Hepatocyte (in vitro differentiated cells): Measurements from ENCODE around the gene ISY1.

Experiments
- EZH2 ChIP-seq: fragments of 200-600 bp; sonication (generic); IDR thresholded peaks from 2 replicates; pipeline ENCODE4 v1.6.1; 2016; ENCODE audit warnings: antibody characterized with exemption, mild to moderate bottlenecking, borderline replicate concordance
- EZH2phosphoT487 ChIP-seq: fragments of 200-600 bp; sonication (generic); IDR thresholded peaks from one replicate; pipeline ENCODE4 v1.6.1; 2018; ENCODE audit warnings: antibody characterized with exemption, mild to moderate bottlenecking, low read depth, moderate library complexity; ENCODE audit not compliant: unreplicated experiment, severe bottlenecking
- TF ChIP-seq, protein P1 (sequence below): fragments of 200-600 bp; sonication (generic); IDR thresholded peaks from 2 replicates; pipeline ENCODE4 v1.5.1; 2016; ENCODE audit warnings: antibody characterized with exemption, mild to moderate bottlenecking; ENCODE audit not compliant: poor library complexity

DNA sequence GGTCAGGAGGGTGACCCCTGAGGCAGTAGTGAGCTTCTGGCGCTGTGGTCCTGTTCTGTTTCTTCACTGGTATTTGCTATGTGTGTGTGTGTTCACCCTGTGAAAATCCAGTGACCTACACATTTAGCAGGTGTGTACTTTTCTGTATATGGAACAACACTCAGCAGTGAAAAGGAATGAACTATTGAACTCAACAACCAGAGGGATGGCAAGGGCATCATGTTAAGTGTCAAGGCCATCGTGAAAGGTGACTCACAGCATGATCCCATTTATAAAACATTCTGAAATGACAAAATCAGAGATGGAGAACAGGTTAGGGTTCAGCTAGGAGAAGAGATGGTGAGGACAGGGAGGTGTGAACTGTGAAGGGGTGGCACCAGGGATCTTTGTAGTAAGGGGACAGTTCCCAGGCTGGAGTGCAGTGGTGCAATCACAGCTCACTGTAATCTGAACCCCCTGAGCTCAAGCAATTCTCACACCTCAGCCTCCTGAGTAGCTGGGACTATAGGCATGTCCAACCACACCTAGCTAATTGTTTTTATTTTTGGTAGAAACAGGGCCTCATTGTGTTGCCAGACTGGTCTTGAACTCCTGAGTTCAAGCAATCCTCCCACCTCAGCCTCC is 29.3 kb downstream of the ISY1 start:
- TF ChIP-seq, protein P1, sequence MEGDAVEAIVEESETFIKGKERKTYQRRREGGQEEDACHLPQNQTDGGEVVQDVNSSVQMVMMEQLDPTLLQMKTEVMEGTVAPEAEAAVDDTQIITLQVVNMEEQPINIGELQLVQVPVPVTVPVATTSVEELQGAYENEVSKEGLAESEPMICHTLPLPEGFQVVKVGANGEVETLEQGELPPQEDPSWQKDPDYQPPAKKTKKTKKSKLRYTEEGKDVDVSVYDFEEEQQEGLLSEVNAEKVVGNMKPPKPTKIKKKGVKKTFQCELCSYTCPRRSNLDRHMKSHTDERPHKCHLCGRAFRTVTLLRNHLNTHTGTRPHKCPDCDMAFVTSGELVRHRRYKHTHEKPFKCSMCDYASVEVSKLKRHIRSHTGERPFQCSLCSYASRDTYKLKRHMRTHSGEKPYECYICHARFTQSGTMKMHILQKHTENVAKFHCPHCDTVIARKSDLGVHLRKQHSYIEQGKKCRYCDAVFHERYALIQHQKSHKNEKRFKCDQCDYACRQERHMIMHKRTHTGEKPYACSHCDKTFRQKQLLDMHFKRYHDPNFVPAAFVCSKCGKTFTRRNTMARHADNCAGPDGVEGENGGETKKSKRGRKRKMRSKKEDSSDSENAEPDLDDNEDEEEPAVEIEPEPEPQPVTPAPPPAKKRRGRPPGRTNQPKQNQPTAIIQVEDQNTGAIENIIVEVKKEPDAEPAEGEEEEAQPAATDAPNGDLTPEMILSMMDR = no peak
- TF ChIP-seq EZH2 (no peak), EZH2phosphoT487 (no peak)
